Left ventricle myocardium inferior (tissue), 1 donor: Measurements from ENCODE around the gene PCDHGB7. TPM values are rescaled to one million over a fixed set of nuclear protein-coding genes. Genes with fewer than 3 reads are reported as not detected.
A peak's percentile ranks its signal among the peaks of the same experiment; 100 is the strongest.

Experiments
- DNase-seq: peaks from one replicate; pipeline ENCODE4 v3.0.0-alpha.2; 2020
- H3K27ac ChIP-seq: fragments of 200-600 bp; replicated peaks from 2 replicates; pipeline ENCODE4 v1.8.0; 2021
- H3K27me3 ChIP-seq: fragments of 200-600 bp; 2 replicates; pipeline ENCODE4 v1.8.0; 2021; ENCODE audit warnings: low read depth
- H3K36me3 ChIP-seq: fragments of 200-600 bp; 2 replicates; pipeline ENCODE4 v1.8.0; 2021
- H3K4me1 ChIP-seq: fragments of 200-600 bp; 2 replicates; pipeline ENCODE4 v1.8.0; 2021
- H3K4me3 ChIP-seq: fragments of 200-600 bp; 2 replicates; pipeline ENCODE4 v1.8.0; 2021; ENCODE audit warnings: mild to moderate bottlenecking, moderate library complexity
- H3K9me3 ChIP-seq: fragments of 200-600 bp; replicated peaks from 2 replicates; pipeline ENCODE4 v1.8.0; 2021
- intact Hi-C: fragments of 100-400 bp; cut with micrococcal nuclease; formaldehyde crosslinking; loops from one replicate; pipeline ENCODE4 v1.11.0; 2022
- total RNA-seq: library from RNA; stranded (reverse); fragmentation: NEBNext Ultra II Directional; extraction: Animal tissue kit (Norgen Biotek cat#: 25700); gene quantifications from one replicate; pipeline ENCODE4 v1.2.1, GENCODE V29; 2021
- TF ChIP-seq, protein P1 (sequence below): fragments of 200-600 bp; IDR thresholded peaks from 2 replicates; pipeline ENCODE4 v1.8.0; 2021; ENCODE audit warnings: antibody characterized with exemption, mild to moderate bottlenecking, borderline replicate concordance
- donor health status: DM: no; HTN: yes; CAD: no; lungs with severe emphysema.

Gene PCDHGB7
- total RNA-seq, 1 donor from 2014 or later, result 7.9 TPM

DNA sequence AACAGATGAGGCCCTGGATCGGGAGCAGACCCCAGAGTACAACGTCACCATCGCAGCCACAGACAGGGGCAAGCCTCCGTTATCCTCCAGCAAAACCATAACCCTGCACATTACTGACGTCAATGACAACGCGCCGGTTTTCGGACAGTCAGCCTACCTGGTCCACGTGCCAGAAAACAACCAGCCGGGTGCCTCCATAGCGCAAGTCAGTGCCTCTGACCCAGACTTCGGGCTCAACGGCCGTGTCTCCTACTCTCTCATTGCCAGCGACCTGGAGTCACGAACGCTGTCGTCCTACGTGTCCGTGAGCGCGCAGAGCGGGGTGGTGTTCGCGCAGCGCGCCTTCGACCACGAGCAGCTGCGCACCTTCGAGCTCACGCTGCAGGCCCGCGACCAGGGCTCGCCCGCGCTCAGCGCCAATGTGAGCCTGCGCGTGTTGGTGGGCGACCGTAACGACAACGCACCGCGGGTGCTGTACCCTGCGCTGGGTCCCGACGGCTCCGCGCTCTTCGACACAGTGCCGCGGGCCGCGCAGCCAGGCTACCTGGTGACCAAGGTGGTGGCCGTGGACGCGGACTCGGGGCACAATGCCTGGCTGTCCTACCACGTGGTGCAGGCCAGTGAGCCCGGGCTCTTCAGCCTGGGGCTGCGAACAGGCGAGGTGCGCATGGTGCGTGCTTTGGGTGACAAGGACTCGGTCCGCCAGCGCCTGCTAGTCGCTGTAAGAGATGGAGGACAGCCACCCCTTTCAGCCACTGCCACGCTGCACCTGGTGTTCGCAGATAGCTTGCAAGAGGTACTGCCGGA is 1.8 kb downstream of the PCDHGB7 start:
- H3K27me3 ChIP-seq, result no peaks in the 10 kb centered on the region
- intact Hi-C loops, result loop anchor here (10.0 kb wide), 1 partner anchor 136 kb away; no protein-coding TSS in a partner anchor
- no peak overlapping the region for H3K4me3 ChIP-seq
- H3K27ac ChIP-seq, result no peak overlapping the region
- H3K36me3 ChIP-seq, result peaks cover 44% of the 10 kb centered on the region
- peaks cover 48% of the 10 kb centered on the region for H3K4me1 ChIP-seq
- DNase-seq, result no peak
- peaks cover 99% of the 10 kb centered on the region for H3K9me3 ChIP-seq
- TF ChIP-seq, protein P1, sequence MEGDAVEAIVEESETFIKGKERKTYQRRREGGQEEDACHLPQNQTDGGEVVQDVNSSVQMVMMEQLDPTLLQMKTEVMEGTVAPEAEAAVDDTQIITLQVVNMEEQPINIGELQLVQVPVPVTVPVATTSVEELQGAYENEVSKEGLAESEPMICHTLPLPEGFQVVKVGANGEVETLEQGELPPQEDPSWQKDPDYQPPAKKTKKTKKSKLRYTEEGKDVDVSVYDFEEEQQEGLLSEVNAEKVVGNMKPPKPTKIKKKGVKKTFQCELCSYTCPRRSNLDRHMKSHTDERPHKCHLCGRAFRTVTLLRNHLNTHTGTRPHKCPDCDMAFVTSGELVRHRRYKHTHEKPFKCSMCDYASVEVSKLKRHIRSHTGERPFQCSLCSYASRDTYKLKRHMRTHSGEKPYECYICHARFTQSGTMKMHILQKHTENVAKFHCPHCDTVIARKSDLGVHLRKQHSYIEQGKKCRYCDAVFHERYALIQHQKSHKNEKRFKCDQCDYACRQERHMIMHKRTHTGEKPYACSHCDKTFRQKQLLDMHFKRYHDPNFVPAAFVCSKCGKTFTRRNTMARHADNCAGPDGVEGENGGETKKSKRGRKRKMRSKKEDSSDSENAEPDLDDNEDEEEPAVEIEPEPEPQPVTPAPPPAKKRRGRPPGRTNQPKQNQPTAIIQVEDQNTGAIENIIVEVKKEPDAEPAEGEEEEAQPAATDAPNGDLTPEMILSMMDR, result no peak

DNA sequence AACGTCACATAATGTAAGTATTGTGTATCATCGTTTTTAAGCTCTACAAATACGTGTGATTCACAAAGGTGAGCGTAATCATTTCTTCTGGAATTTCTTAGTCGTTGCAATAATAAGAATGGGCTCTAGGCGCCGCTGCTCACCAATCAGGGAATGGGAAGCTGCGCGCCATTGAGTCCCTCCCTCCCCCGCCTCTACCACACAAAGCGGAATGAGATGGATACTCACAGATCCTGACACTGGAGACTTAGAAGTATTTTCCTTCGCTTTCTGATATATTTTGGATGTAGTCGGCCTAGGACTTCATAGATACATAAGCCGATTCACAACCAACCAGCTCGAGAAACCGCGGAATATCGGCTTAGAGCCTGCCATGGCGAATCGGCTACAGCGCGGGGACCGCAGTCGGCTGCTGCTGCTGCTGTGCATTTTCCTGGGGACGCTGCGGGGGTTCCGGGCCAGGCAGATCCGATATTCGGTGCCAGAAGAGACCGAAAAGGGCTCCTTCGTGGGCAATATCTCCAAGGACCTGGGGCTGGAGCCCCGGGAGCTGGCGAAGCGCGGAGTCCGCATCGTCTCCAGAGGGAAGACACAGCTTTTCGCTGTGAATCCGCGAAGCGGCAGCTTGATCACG is 3.5 kb downstream of the PCDHGB7 start, which contains the start of gene PCDHGA11:
Gene PCDHGA11 (plus strand): TSS at position 197 of the 634 bp plus-strand sequence. CDS start 177 bp downstream, at position 374.
- H3K4me3 ChIP-seq, result peak within 1 kb of the TSS; percentile 57
- intact Hi-C loops, result no loop called here
- H3K9me3 ChIP-seq, result peaks cover 99% of the 10 kb centered on the region
- no peak for DNase-seq
- no peaks in the 10 kb centered on the region for H3K27me3 ChIP-seq
- H3K36me3 ChIP-seq, result peaks cover 61% of the 10 kb centered on the region
- TF ChIP-seq, protein P1, result peak; percentile 64
- H3K27ac ChIP-seq, result no peak within 1 kb of the TSS
- peaks cover 58% of the 10 kb centered on the region for H3K4me1 ChIP-seq

DNA sequence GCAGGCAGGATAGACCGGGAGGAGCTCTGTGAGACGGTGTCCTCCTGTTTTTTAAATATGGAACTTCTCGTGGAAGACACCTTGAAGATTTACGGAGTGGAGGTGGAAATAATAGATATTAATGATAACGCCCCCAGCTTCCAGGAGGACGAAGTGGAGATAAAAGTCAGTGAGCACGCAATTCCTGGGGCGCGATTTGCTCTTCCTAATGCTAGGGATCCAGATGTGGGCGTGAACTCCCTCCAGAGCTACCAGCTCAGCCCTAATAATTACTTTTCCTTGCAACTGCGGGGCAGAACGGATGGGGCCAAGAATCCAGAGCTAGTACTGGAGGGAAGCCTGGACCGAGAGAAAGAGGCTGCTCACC is 4.0 kb downstream of the PCDHGB7 start:
- Histone ChIP-seq H3K9me3 (peaks cover 99% of the 10 kb centered on the region), H3K4me1 (peaks cover 58% of the 10 kb centered on the region), H3K36me3 (peaks cover 66% of the 10 kb centered on the region), H3K27me3 (no peaks in the 10 kb centered on the region), H3K4me3 (peak overlapping the region; percentile 57), H3K27ac (no peak overlapping the region)
- intact Hi-C loops, result no loop called here
- TF ChIP-seq, protein P1, result no peak
- no peak for DNase-seq

DNA sequence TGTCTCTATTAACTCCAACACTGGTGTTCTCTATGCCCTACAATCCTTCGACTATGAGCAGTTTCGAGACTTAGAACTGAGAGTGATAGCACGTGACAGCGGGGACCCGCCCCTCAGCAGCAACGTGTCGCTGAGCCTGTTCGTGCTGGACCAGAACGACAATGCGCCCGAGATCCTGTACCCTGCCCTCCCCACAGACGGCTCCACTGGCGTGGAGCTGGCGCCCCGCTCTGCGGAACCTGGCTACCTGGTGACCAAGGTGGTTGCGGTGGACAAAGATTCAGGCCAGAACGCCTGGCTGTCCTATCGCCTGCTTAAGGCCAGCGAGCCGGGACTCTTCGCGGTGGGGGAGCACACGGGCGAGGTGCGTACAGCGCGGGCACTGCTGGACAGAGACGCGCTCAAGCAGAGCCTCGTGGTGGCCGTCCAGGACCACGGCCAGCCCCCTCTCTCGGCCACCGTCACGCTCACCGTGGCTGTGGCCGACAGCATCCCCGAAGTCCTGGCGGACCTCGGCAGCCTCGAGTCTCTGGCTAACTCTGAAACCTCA is 5.3 kb downstream of the PCDHGB7 start:
- Histone ChIP-seq H3K36me3 (peaks cover 80% of the 10 kb centered on the region), H3K9me3 (peaks cover 100% of the 10 kb centered on the region), H3K27me3 (no peaks in the 10 kb centered on the region), H3K27ac (no peak overlapping the region), H3K4me1 (peaks cover 50% of the 10 kb centered on the region), H3K4me3 (no peak overlapping the region)
- TF ChIP-seq, protein P1, result no peak
- DNase-seq, result no peak
- intact Hi-C loops, result no loop called here

DNA sequence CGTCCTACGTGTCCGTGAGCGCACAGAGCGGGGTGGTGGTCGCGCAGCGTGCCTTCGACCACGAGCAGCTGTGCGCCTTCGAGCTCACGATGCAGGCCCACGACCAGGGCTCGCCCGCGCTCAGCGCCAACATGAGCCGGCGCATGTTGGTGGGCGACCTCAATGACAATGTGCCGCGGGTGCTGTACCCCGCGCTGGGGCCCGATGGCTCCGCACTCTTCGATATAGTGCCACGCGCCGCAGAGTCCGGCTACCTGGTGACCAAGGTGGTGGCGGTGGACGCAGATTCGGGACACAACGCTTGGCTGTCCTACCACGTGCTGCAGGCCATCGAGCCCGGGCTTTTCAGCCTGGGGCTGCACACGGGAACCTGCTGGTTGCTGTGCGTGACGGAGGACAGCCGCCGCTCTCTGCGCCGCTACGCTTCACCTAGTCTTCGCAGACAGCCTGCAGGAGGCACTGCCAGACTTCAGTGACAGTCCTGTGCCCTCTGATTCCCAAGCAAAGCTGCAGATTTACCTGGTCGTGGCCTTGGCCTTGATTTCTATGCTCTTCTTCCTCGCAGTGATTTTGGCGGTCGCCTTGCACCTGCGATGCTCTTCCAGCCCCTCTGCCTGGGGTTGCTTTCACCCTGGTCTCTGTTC is 10.4 kb downstream of the PCDHGB7 start:
- Histone ChIP-seq H3K9me3 (peaks cover 100% of the 10 kb centered on the region), H3K27ac (no peak overlapping the region), H3K36me3 (peaks cover 70% of the 10 kb centered on the region), H3K27me3 (no peaks in the 10 kb centered on the region), H3K4me3 (no peak overlapping the region), H3K4me1 (peaks cover 44% of the 10 kb centered on the region)
- TF ChIP-seq, protein P1, result no peak
- no peak for DNase-seq
- intact Hi-C loops, result no loop called here
